WTC11 (cell line): Measurements from ENCODE around the gene CPAMD8.

Source experiments
- NR2C2 ChIP-seq: sonication (generic); formaldehyde crosslinking; IDR thresholded peaks from 2 replicates; pipeline ENCODE4 v1.8.0; 2022; ENCODE audit warnings: mild to moderate bottlenecking, missing genetic modification reagents
- SMAD4 ChIP-seq: sonication (generic); formaldehyde crosslinking; IDR thresholded peaks from 2 replicates; pipeline ENCODE4 v1.8.0; 2022; ENCODE audit warnings: mild to moderate bottlenecking, missing genetic modification reagents
- TF ChIP-seq, protein P1 (sequence below): fragments of 200-600 bp; IDR thresholded peaks from 2 replicates; pipeline ENCODE4 v1.8.0; 2022; ENCODE audit warnings: antibody characterized with exemption

- TF ChIP-seq, protein P1, sequence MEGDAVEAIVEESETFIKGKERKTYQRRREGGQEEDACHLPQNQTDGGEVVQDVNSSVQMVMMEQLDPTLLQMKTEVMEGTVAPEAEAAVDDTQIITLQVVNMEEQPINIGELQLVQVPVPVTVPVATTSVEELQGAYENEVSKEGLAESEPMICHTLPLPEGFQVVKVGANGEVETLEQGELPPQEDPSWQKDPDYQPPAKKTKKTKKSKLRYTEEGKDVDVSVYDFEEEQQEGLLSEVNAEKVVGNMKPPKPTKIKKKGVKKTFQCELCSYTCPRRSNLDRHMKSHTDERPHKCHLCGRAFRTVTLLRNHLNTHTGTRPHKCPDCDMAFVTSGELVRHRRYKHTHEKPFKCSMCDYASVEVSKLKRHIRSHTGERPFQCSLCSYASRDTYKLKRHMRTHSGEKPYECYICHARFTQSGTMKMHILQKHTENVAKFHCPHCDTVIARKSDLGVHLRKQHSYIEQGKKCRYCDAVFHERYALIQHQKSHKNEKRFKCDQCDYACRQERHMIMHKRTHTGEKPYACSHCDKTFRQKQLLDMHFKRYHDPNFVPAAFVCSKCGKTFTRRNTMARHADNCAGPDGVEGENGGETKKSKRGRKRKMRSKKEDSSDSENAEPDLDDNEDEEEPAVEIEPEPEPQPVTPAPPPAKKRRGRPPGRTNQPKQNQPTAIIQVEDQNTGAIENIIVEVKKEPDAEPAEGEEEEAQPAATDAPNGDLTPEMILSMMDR = no peak
- TF ChIP-seq NR2C2 (no peak), SMAD4 (CRISPR knock-in tag) (no peak)
Observed at GRCh38 chr19:16873594-16873993, 153.0 kb downstream of the CPAMD8 start.
